HG03097 (cell line): ENCODE results near the gene LHFPL5.

Experiments used
- ATAC-seq: cut with Tn5 transposase; IDR thresholded peaks from one replicate; pipeline ENCODE4 v1.9.1; 2021; ENCODE audit not compliant: unreplicated experiment, low FRiP score

LHFPL5 gene

DNA sequence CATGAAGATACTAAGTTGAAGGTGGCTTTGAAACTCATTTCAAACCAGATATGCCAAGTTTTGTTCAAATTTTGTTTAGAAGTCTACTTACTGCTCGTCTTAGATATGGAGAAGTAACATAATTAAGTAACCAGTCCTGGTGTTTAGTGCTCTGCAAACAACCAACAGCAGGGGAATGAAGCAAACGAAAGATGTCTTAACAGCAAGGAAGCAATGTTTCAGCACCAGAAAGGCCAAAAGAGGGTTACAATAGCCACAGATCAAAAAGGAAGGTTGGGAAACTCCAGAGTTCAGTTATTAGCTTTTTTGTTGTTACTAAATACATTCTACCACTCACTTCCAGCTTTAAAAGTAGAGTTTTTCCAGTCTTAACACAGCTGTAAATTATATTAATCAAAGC lies 45.1 kb downstream of the LHFPL5 start:
- ATAC-seq, result no peak

GRCh38 chr6:35852994-35853393 lies 47.8 kb downstream of the LHFPL5 start:
- ATAC-seq, result no peak

DNA sequence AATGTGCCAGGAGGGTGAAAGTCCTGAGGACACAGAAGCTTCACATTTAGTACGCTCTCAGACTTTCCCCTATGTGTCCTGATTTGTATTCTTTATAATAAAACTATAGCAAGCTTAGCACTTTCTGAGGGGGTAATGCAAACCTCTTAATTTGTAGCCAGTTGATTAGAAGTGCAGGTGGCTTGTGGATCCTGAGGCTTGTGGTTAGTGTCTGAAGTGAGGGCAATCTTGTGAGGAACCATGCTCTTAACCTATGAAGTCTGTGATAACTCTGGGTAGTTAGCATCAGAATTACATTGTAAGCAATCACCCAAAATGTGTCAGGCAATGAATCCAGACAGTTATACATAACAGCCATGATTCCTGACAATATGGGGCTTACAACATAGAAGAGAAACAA lies 51.1 kb downstream of the LHFPL5 start:
- no peak for ATAC-seq

GRCh38 chr6:35857853-35858252 lies 52.7 kb downstream of the LHFPL5 start:
- ATAC-seq, result no peak

- no peak for ATAC-seq
Measured at GRCh38 chr6:35859367-35859766, 54.2 kb downstream of the LHFPL5 start.
